ENCODE data around the gene CREB5. TPM values are rescaled to one million over a fixed set of nuclear protein-coding genes. Genes with fewer than 3 reads are reported as not detected.

The CREB5 gene
- total RNA-seq, 1 experiment from 2014 or later = 0.49 TPM

GRCh38 chr7:28745351-28745750, 333.0 kb downstream of the CREB5 start:
- Histone ChIP-seq H3K4me1 (ENCODE audit: control insufficient read depth in 1 of 2, insufficient read depth in 2 of 2, low read length in 2 of 2) (peaks cover 9 to 13% of the 10 kb centered on the region in 2 experiments), H3K4me3 (replicated peaks in 1 of 2; ENCODE audit: low read depth in 1 of 2, low read length in 2 of 2) (no peak overlapping the region), H2AFZ (ENCODE audit: low read depth, low read length, poor library complexity, severe bottlenecking) (no peak overlapping the region), H3K27me3 (ENCODE audit: insufficient read depth, low read length) (peaks cover 7% of the 10 kb centered on the region; the same call in 1 of the 2 replicates), H3K9ac (ENCODE audit: low read length) (no peak overlapping the region), H3K36me3 (ENCODE audit: control insufficient read depth in 1 of 2, insufficient read depth in 2 of 2, low read length in 2 of 2) (no peaks in the 10 kb centered on the region), H4K20me1 (ENCODE audit: insufficient read depth) (no peaks in the 10 kb centered on the region), H3K4me2 (ENCODE audit: low read length) (no peak overlapping the region), H3K9me2 (ENCODE audit: insufficient read depth) (no peaks in the 10 kb centered on the region), H3K79me2 (ENCODE audit: insufficient read depth, low read length) (no peaks in the 10 kb centered on the region), H3K27ac (ENCODE audit: low read depth, low read length) (no peak overlapping the region), H3K9me3 (ENCODE audit: control insufficient read depth in 1 of 2, insufficient read depth in 1 of 2, low read depth in 1 of 2, low read length in 2 of 2) (no peaks in the 10 kb centered on the region)
- intact Hi-C loops (cut with micrococcal nuclease) = no loop called here
- ChIA-PET RAD21 (ENCODE audit: low non-redundant PET in 1 of 2, low total read pairs in 2 of 2, uncharacterized antibody in 2 of 2, unreplicated experiment in 2 of 2) (no interaction called here), POLR2A (no interaction called here), CTCF (no interaction called here)
- BruUV-seq (replicated peaks) = no TSS peak
- DNase-seq (ENCODE audit: low read depth, low spot score) = no peak
- no peak for ATAC-seq
- TF ChIP-seq SP1 (IDR thresholded peaks at IDR 0.05; ENCODE audit: low read depth) (no peak), JUND (IDR thresholded peaks at IDR 0.05) (no peak), ELF1 (IDR thresholded peaks at IDR 0.05; ENCODE audit: borderline replicate concordance, low read depth) (no peak), ATF3 (IDR thresholded peaks at IDR 0.05) (no peak), EZH2 (IDR thresholded peaks at IDR 0.05) (no peak), EGR1 (IDR thresholded peaks at IDR 0.05; ENCODE audit: low read depth) (no peak), SRF (IDR thresholded peaks at IDR 0.05; ENCODE audit: low read depth) (no peak), TCF7L2 (IDR thresholded peaks at IDR 0.05; ENCODE audit: borderline replicate concordance, extremely low read depth, insufficient read depth, insufficient read length) (no peak), EZH2phosphoT487 (IDR thresholded peaks at IDR 0.05; ENCODE audit: borderline replicate concordance) (no peak), POLR2AphosphoS5 (IDR thresholded peaks at IDR 0.05; ENCODE audit: low read depth, low read length) (no peak), ZFX (IDR thresholded peaks at IDR 0.05) (no peak), YY1 (IDR thresholded peaks at IDR 0.05; ENCODE audit: extremely low read depth, insufficient replicate concordance, low read depth, low read length) (no peak), CBX3 (IDR thresholded peaks at IDR 0.05; ENCODE audit: low read depth) (no peak), ZBTB33 (IDR thresholded peaks at IDR 0.05; ENCODE audit: extremely low read depth, insufficient replicate concordance, low read length) (no peak), FOSL1 (IDR thresholded peaks at IDR 0.05; ENCODE audit: low read depth) (no peak)
